Astrocyte (in vitro differentiated cells and primary cell): Measurements from ENCODE around the gene CRB2.

Source experiments
- EZH2 ChIP-seq: IDR thresholded peaks from 2 replicates; pipeline ENCODE4 v1.6.1; 2012; ENCODE audit warnings: mild to moderate bottlenecking, low read length, inconsistent platforms; ENCODE audit not compliant: insufficient read depth
- TF ChIP-seq, protein P1 (sequence below): IDR thresholded peaks from 2 replicates; pipeline ENCODE4 v1.5.1; 2011; ENCODE audit warnings: low read depth, mild to moderate bottlenecking, inconsistent platforms, low read length, moderate library complexity; ENCODE audit not compliant: insufficient read depth

DNA sequence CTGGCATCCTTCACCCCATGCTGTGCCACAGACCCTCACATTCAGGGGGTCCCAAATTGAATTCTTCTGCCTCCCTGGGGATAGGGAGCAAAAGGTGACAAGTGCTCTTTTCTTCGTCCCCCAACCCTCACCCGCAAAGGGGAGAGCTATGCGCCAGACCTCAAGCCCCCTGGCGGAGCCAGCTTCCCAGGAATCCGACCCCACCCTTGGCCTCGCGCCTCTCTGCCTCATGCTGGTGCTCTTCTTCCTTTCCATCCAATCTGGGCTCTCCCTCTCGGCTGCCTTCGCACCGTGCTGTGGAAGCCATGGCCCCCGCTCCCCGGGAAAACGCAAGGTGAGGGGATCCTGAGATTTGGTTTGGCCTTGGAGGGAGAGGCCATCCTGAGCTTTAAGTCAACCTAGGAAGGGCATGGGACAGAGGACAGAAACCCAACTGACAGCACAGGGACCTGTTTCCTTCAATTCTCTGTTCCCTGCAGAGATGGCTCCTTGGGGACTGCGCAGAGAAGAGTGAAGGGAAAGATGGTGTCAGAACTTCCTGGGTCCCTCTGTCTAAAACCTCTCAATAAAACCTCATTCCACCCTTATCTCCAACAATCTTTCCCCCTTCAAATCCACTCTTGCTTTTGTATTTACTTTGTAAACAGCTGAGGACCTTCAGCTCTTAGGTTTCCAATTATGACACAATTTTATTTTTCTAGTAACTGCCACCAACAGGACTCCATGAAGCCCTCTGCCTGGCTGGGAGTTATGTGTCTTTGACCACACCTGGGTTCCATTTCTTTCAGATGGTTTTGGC lies 36.3 kb upstream of the CRB2 start:
- no peak for TF ChIP-seq EZH2
- TF ChIP-seq, protein P1, sequence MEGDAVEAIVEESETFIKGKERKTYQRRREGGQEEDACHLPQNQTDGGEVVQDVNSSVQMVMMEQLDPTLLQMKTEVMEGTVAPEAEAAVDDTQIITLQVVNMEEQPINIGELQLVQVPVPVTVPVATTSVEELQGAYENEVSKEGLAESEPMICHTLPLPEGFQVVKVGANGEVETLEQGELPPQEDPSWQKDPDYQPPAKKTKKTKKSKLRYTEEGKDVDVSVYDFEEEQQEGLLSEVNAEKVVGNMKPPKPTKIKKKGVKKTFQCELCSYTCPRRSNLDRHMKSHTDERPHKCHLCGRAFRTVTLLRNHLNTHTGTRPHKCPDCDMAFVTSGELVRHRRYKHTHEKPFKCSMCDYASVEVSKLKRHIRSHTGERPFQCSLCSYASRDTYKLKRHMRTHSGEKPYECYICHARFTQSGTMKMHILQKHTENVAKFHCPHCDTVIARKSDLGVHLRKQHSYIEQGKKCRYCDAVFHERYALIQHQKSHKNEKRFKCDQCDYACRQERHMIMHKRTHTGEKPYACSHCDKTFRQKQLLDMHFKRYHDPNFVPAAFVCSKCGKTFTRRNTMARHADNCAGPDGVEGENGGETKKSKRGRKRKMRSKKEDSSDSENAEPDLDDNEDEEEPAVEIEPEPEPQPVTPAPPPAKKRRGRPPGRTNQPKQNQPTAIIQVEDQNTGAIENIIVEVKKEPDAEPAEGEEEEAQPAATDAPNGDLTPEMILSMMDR: no peak
